CD4-positive, alpha-beta T cell (primary cell): ENCODE results near the gene COL24A1. TPM values are rescaled to one million over a fixed set of nuclear protein-coding genes. Genes with fewer than 3 reads are reported as not detected.

Source experiments
- ATAC-seq: fragments of 200-7000 bp; cut with Tn5 transposase; one replicate; pipeline ENCODE4 v1.10.0; 2022; ENCODE audit warnings: mild to moderate bottlenecking; ENCODE audit not compliant: poor library complexity
- CTCF ChIA-PET: fragments of 350-600 bp; sonication (Branson Sonifier 250); formaldehyde crosslinking; loops from one replicate; lab custom pipeline; 2021; ENCODE audit warnings: antibody characterized with exemption, inconsistent platforms; lab: Charles Lee
- POLR2A ChIA-PET: fragments of 350-600 bp; sonication (Branson Sonifier 250); formaldehyde crosslinking; loops from one replicate; lab custom pipeline; 2021; ENCODE audit warnings: antibody characterized with exemption, inconsistent platforms; lab: Charles Lee
- DNase-seq, 14 experiments: peaks; one replicate each; pipeline ENCODE4 v3.0.0-alpha.2; 2013 to 2020; ENCODE audit warnings: mixed read lengths in 2 of 14
- H3K27ac ChIP-seq, 2 donors: one replicate each; pipeline versions ENCODE4 v1.5.1 to v1.7.0; 2013; ENCODE audit warnings: low read length in 2 of 2, low read depth in 1 of 2, mild to moderate bottlenecking in 1 of 2
- H3K27me3 ChIP-seq, 2 experiments: 1 replicate in 1 of 2; 2 replicates in 1 of 2; pipeline versions ENCODE4 v1.6.1 to v1.7.0; 2013; ENCODE audit warnings: low read length in 2 of 2, control low read depth in 1 of 2, mild to moderate bottlenecking in 1 of 2, moderate library complexity in 1 of 2; ENCODE audit not compliant: insufficient read depth in 2 of 2, control insufficient read depth in 1 of 2
- H3K36me3 ChIP-seq: one replicate; pipeline ENCODE4 v1.6.1; 2013; ENCODE audit warnings: low read length, control low read depth; ENCODE audit not compliant: insufficient read depth
- H3K4me1 ChIP-seq: one replicate; pipeline ENCODE4 v1.6.1; 2013; ENCODE audit warnings: low read length, control low read depth; ENCODE audit not compliant: insufficient read depth
- H3K4me3 ChIP-seq: one replicate; pipeline ENCODE4 v1.5.1; 2013; ENCODE audit warnings: mild to moderate bottlenecking, low read length, moderate library complexity
- H3K9me3 ChIP-seq, 2 experiments: 1 replicate in 1 of 2; 2 replicates in 1 of 2; pipeline versions ENCODE4 v1.6.1 to v1.7.0; 2013; ENCODE audit warnings: low read length in 2 of 2, mild to moderate bottlenecking in 2 of 2, control low read depth in 1 of 2, moderate library complexity in 1 of 2; ENCODE audit not compliant: control insufficient read depth in 1 of 2, insufficient read depth in 1 of 2
- H3K27ac Mint-ChIP-seq: one replicate; pipeline ENCODE4 v1.8.0; 2020; ENCODE audit warnings: mixed read lengths
- H3K27me3 Mint-ChIP-seq: one replicate; pipeline ENCODE4 v1.8.0; 2021; ENCODE audit warnings: mixed read lengths
- H3K36me3 Mint-ChIP-seq: one replicate; pipeline ENCODE4 v1.8.0; 2021; ENCODE audit warnings: low read depth, mixed read lengths
- H3K4me1 Mint-ChIP-seq: one replicate; pipeline ENCODE4 v1.8.0; 2021; ENCODE audit warnings: low read depth, mixed read lengths
- H3K4me3 Mint-ChIP-seq: one replicate; pipeline ENCODE4 v1.8.0; 2020; ENCODE audit warnings: mild to moderate bottlenecking, mixed read lengths
- H3K9me3 Mint-ChIP-seq: one replicate; pipeline ENCODE4 v1.8.0; 2020; ENCODE audit warnings: mixed read lengths
- intact Hi-C, 2 experiments: fragments of 100-400 bp; cut with DNase I in 1 of 2; cut with micrococcal nuclease in 1 of 2; formaldehyde crosslinking; loops; one replicate each; pipeline versions ENCODE4 v1.15.1 to v1.9.0; 2023 to 2025; cut with DNase I, micrococcal nuclease
- total RNA-seq, 174 experiments: library from RNA in 2 of 174; stranded (reverse) in 2 of 174; gene quantifications; one replicate each; pipeline ENCODE4 v1.2.3 and lab custom pipeline; 2021 to 2026
- TF ChIP-seq, protein P1 (sequence below): fragments of 200-600 bp; IDR thresholded peaks from one replicate; pipeline ENCODE4 v1.8.0; 2022; ENCODE audit warnings: antibody characterized with exemption, mild to moderate bottlenecking

The COL24A1 gene
- total RNA-seq, 2 experiments from 2014 or later, result 0.25 TPM; not detected in 1

DNA sequence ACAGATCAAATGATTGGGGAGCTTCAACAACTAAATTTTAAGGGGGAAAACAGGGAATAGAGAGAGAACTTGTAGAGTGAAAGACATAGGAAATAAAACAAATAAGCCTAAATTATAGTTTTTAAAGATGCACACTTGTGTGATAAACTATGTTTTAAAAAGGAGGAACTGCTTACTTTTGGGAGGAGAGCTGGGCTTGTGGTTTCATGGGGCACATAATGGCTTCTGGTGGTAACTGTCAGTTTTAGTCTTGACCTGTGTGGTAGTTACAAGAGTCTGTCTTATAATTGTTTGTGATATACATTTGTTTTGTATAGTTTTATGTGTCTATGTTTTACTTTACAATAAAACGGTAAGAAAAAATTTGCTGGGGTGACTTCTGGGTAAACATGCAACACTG is 165.3 kb downstream of the COL24A1 start:
- H3K4me3 ChIP-seq, result no peak overlapping the region
- no peak overlapping the region for H3K4me3 Mint-ChIP-seq
- no peak overlapping the region for H3K27ac ChIP-seq
- no peaks in the 10 kb centered on the region for H3K36me3 Mint-ChIP-seq
- H3K9me3 ChIP-seq, result no peaks in the 10 kb centered on the region
- no peaks in the 10 kb centered on the region for H3K4me1 ChIP-seq
- no peaks in the 10 kb centered on the region for H3K9me3 Mint-ChIP-seq
- TF ChIP-seq, protein P1, sequence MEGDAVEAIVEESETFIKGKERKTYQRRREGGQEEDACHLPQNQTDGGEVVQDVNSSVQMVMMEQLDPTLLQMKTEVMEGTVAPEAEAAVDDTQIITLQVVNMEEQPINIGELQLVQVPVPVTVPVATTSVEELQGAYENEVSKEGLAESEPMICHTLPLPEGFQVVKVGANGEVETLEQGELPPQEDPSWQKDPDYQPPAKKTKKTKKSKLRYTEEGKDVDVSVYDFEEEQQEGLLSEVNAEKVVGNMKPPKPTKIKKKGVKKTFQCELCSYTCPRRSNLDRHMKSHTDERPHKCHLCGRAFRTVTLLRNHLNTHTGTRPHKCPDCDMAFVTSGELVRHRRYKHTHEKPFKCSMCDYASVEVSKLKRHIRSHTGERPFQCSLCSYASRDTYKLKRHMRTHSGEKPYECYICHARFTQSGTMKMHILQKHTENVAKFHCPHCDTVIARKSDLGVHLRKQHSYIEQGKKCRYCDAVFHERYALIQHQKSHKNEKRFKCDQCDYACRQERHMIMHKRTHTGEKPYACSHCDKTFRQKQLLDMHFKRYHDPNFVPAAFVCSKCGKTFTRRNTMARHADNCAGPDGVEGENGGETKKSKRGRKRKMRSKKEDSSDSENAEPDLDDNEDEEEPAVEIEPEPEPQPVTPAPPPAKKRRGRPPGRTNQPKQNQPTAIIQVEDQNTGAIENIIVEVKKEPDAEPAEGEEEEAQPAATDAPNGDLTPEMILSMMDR, result no peak
- intact Hi-C loops, result no loop called here
- no peaks in the 10 kb centered on the region for H3K36me3 ChIP-seq
- no peak for DNase-seq
- CTCF ChIA-PET, result no interaction called here
- no peaks in the 10 kb centered on the region for H3K4me1 Mint-ChIP-seq
- no peaks in the 10 kb centered on the region for H3K27me3 ChIP-seq
- POLR2A ChIA-PET, result no interaction called here
- no peak for ATAC-seq
- no peaks in the 10 kb centered on the region for H3K27me3 Mint-ChIP-seq
- H3K27ac Mint-ChIP-seq, result no peak overlapping the region

DNA sequence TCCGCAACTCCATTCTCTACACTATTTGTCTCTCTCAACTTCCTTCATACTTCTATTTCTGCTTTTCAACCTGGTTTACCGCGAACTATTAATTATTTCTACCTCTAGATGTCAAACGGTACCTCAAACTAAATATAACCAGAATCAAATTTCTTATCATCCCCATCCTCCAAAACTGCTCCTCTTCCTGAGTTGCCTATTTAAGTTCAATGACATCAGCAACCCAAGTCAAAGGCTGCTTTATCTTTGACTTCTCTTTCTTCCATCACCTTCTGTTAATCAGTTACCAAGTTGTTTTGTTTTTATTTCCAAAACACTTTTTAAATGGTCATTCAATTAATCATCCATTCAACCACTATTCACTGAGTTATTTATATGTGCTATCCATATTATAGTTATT is 171.9 kb downstream of the COL24A1 start:
- DNase-seq (no peak), ATAC-seq (no peak)
- Histone ChIP-seq H3K36me3 (no peaks in the 10 kb centered on the region), H3K4me3 (no peak overlapping the region), H3K9me3 (no peaks in the 10 kb centered on the region), H3K27ac (no peak overlapping the region), H3K4me1 (no peaks in the 10 kb centered on the region), H3K27me3 (no peaks in the 10 kb centered on the region)
- H3K27ac Mint-ChIP-seq, result no peak overlapping the region
- POLR2A ChIA-PET, result no interaction called here
- TF ChIP-seq, protein P1, result no peak
- H3K4me3 Mint-ChIP-seq, result no peak overlapping the region
- intact Hi-C loops, result no loop called here
- peaks cover 6% of the 10 kb centered on the region for H3K9me3 Mint-ChIP-seq
- H3K4me1 Mint-ChIP-seq, result no peaks in the 10 kb centered on the region
- CTCF ChIA-PET, result no interaction called here
- H3K27me3 Mint-ChIP-seq, result no peaks in the 10 kb centered on the region
- H3K36me3 Mint-ChIP-seq, result no peaks in the 10 kb centered on the region

DNA sequence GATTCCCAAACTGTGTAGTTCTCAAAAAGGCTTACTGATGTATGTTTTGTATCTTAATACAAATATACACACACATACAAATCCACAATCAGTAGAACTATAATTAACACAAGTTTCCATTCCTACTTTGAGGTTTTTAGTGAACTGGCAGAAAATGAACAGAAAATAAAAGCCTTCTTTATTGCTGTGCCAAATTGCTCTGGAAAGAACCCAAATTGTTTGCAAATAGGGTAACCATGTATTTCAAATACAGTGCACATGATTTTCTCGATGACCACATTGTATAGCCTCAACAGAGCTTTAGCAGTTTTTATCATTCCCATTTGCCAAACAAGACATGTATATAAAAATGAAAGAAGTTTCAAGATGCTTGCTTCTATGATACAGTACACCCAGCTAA is 173.3 kb downstream of the COL24A1 start:
- Mint-ChIP-seq H3K36me3 (no peaks in the 10 kb centered on the region), H3K4me1 (no peaks in the 10 kb centered on the region), H3K27me3 (no peaks in the 10 kb centered on the region), H3K27ac (no peak overlapping the region), H3K4me3 (no peak overlapping the region), H3K9me3 (peaks cover 9% of the 10 kb centered on the region)
- TF ChIP-seq, protein P1, result no peak
- no peaks in the 10 kb centered on the region for H3K4me1 ChIP-seq
- intact Hi-C loops, result no loop called here
- POLR2A ChIA-PET, result no interaction called here
- H3K36me3 ChIP-seq, result no peaks in the 10 kb centered on the region
- no peaks in the 10 kb centered on the region for H3K9me3 ChIP-seq
- CTCF ChIA-PET, result no interaction called here
- H3K27me3 ChIP-seq, result no peaks in the 10 kb centered on the region
- DNase-seq, result no peak
- H3K4me3 ChIP-seq, result no peak overlapping the region
- ATAC-seq, result no peak
- H3K27ac ChIP-seq, result no peak overlapping the region
